ENCODE measurements around the gene STK32A.
"Not testable (repeated sequence)": the region's sequence is repeated elsewhere in the genome, so short reads cannot be mapped to it uniquely, and the experiment has no call there.

STK32A gene

GRCh38 chr5:147234825-147235635, at the start of gene STK32A:
STK32A (plus strand) TSS chr5:147235026; CDS start chr5:147239635, 4,609 bp downstream.
- FAIRE-seq = no peak

- FAIRE-seq = no peak
These were observed 47.7 kb upstream of the STK32A start for GRCh38 chr5:147187099-147187540.

GRCh38 chr5:147188200-147189108, 46.4 kb upstream of the STK32A start:
- FAIRE-seq = no peak

GRCh38 chr5:147189109-147189424, 45.8 kb upstream of the STK32A start:
- FAIRE-seq = no peak

- no peak for FAIRE-seq
These were observed 44.5 kb upstream of the STK32A start for GRCh38 chr5:147190331-147190730.

- FAIRE-seq = no peak
These were observed 41.7 kb upstream of the STK32A start for GRCh38 chr5:147193123-147193522.

- no peak for FAIRE-seq
These were observed 34.8 kb upstream of the STK32A start for GRCh38 chr5:147200004-147200403.

GRCh38 chr5:147203213-147203612, 31.6 kb upstream of the STK32A start:
- no peak for FAIRE-seq

- no peak for FAIRE-seq
These were observed 30.2 kb upstream of the STK32A start for GRCh38 chr5:147204576-147204975.

GRCh38 chr5:147208134-147208533, 26.7 kb upstream of the STK32A start:
- no peak for FAIRE-seq

- no peak for FAIRE-seq
These were observed 18.2 kb upstream of the STK32A start for GRCh38 chr5:147216552-147217154.

GRCh38 chr5:147223343-147223742, 11.5 kb upstream of the STK32A start:
- no peak for FAIRE-seq

- no peak for FAIRE-seq
These were observed 10.7 kb upstream of the STK32A start for GRCh38 chr5:147223948-147224791.

- FAIRE-seq = no peak
These were observed 8.9 kb upstream of the STK32A start for GRCh38 chr5:147225938-147226337.

- FAIRE-seq = no peak
These were observed 8.3 kb upstream of the STK32A start for GRCh38 chr5:147226512-147226911.

- FAIRE-seq = no peak
These were observed 494 bp upstream of the STK32A start for GRCh38 chr5:147234239-147234824.

GRCh38 chr5:147240266-147240985, 5.6 kb downstream of the STK32A start:
- FAIRE-seq = no peak

GRCh38 chr5:147243238-147243637, 8.4 kb downstream of the STK32A start:
- not testable (repeated sequence) for FAIRE-seq

- no peak for FAIRE-seq
These were observed 10.7 kb downstream of the STK32A start for GRCh38 chr5:147245381-147246165.

- no peak for FAIRE-seq
These were observed 13.7 kb downstream of the STK32A start for GRCh38 chr5:147248561-147248960.

GRCh38 chr5:147259837-147260236, 25.0 kb downstream of the STK32A start:
- no peak for FAIRE-seq

Measured in TTC549 (cell line).